Measurements from ENCODE around the gene GPR137B. TPM values are rescaled to one million over a fixed set of nuclear protein-coding genes. Genes with fewer than 3 reads are reported as not detected.

Gene GPR137B
- total and polyA plus RNA-seq, 2 donors (not counting 1 experiment from before 2014, with no cell fraction given), result 12.9 to 13.6 TPM

DNA sequence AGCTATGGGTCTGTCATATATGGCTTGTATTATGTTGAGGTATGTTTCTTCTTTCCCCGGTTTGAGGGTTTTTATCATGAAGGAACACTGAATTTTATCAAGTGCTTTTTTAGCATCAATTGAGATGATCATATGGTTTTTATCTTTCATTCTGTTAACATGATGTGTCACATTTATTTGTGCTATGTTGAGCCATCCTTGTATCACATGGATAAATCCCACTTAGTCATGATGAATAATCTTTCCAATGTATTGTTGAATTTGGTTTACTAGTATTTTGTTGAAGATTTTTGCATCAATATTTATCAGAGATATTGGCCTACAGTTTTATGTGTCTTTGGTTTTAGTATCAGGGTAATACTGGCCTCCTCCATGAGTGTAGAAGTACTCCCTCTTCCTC is 61.7 kb downstream of the GPR137B start:
- Histone ChIP-seq H3K4me2 (ENCODE audit: extremely low read depth, insufficient read depth, low read length) (no peak overlapping the region), H2AFZ (ENCODE audit: low read length) (no peak overlapping the region), H4K20me1 (ENCODE audit: control insufficient read depth, extremely low read depth, insufficient read depth, low read length) (no peaks in the 10 kb centered on the region), H3K9ac (ENCODE audit: insufficient read depth, low read length) (no peak overlapping the region), H3K4me1 (ENCODE audit: control insufficient read depth, extremely low read depth, insufficient read depth, low read length) (no peaks in the 10 kb centered on the region), H3K27me3 (ENCODE audit: control insufficient read depth, insufficient read depth, low read length) (no peaks in the 10 kb centered on the region), H3K9me3 (ENCODE audit: control insufficient read depth, insufficient read depth, low read depth, low read length) (no peaks in the 10 kb centered on the region), H3K27ac (ENCODE audit: insufficient read depth, low read length) (no peak overlapping the region), H3K36me3 (ENCODE audit: control insufficient read depth, insufficient read depth, low read length) (no peaks in the 10 kb centered on the region), H3K4me3 (replicated peaks in 1 of 4; ENCODE audit: control extremely low read depth in 1 of 4, insufficient read depth in 1 of 4, low read depth in 3 of 4, low read length in 4 of 4) (no peak overlapping the region), H3K79me2 (ENCODE audit: control insufficient read depth, insufficient read depth, low read length) (no peaks in the 10 kb centered on the region)
- TF ChIP-seq EZH2 (IDR thresholded peaks at IDR 0.05; ENCODE audit: low read length, missing control alignments), result no peak
- TF ChIP-seq, protein P1, sequence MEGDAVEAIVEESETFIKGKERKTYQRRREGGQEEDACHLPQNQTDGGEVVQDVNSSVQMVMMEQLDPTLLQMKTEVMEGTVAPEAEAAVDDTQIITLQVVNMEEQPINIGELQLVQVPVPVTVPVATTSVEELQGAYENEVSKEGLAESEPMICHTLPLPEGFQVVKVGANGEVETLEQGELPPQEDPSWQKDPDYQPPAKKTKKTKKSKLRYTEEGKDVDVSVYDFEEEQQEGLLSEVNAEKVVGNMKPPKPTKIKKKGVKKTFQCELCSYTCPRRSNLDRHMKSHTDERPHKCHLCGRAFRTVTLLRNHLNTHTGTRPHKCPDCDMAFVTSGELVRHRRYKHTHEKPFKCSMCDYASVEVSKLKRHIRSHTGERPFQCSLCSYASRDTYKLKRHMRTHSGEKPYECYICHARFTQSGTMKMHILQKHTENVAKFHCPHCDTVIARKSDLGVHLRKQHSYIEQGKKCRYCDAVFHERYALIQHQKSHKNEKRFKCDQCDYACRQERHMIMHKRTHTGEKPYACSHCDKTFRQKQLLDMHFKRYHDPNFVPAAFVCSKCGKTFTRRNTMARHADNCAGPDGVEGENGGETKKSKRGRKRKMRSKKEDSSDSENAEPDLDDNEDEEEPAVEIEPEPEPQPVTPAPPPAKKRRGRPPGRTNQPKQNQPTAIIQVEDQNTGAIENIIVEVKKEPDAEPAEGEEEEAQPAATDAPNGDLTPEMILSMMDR (conservative IDR thresholded peaks at IDR 0.05 in 1 of 2, IDR thresholded peaks at IDR 0.05 in 1 of 2; ENCODE audit: low read depth in 1 of 2, low read length in 2 of 2), result no peak
- DNase-seq (ENCODE audit: low read depth in 2 of 2), result peak in 1 of 2 donors; percentile 18

DNA sequence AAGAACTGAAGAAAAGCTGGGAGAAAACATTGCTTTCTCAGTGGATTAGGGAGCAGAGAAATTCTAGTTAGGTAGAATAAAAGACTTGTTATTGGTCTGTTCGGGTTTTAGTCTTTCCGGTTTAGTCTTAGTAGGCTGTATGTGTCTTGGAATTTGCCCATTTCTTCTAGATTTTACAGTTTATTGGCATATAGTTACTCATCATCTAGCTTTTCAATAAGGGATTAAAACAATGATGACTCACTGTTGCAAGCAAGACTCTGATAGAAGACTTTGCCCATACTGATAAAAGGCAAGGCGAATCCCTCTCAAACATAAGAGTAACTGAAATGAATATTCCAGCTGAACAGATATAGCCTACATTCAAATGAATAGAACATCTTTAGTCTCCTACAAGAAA is 62.3 kb downstream of the GPR137B start:
- Histone ChIP-seq H3K27me3 (ENCODE audit: control insufficient read depth, insufficient read depth, low read length) (no peaks in the 10 kb centered on the region), H3K9ac (ENCODE audit: insufficient read depth, low read length) (no peak overlapping the region), H3K27ac (ENCODE audit: insufficient read depth, low read length) (no peak overlapping the region), H3K4me1 (ENCODE audit: control insufficient read depth, extremely low read depth, insufficient read depth, low read length) (no peaks in the 10 kb centered on the region), H2AFZ (ENCODE audit: low read length) (no peak overlapping the region), H3K36me3 (ENCODE audit: control insufficient read depth, insufficient read depth, low read length) (no peaks in the 10 kb centered on the region), H4K20me1 (ENCODE audit: control insufficient read depth, extremely low read depth, insufficient read depth, low read length) (no peaks in the 10 kb centered on the region), H3K4me3 (replicated peaks in 1 of 4; ENCODE audit: control extremely low read depth in 1 of 4, insufficient read depth in 1 of 4, low read depth in 3 of 4, low read length in 4 of 4) (no peak overlapping the region), H3K79me2 (ENCODE audit: control insufficient read depth, insufficient read depth, low read length) (no peaks in the 10 kb centered on the region), H3K4me2 (ENCODE audit: extremely low read depth, insufficient read depth, low read length) (no peak overlapping the region), H3K9me3 (ENCODE audit: control insufficient read depth, insufficient read depth, low read depth, low read length) (no peaks in the 10 kb centered on the region)
- TF ChIP-seq EZH2 (IDR thresholded peaks at IDR 0.05; ENCODE audit: low read length, missing control alignments), result no peak
- TF ChIP-seq, protein P1 (conservative IDR thresholded peaks at IDR 0.05 in 1 of 2, IDR thresholded peaks at IDR 0.05 in 1 of 2; ENCODE audit: low read depth in 1 of 2, low read length in 2 of 2), result no peak
- no peak for DNase-seq (ENCODE audit: low read depth in 2 of 2)

DNA sequence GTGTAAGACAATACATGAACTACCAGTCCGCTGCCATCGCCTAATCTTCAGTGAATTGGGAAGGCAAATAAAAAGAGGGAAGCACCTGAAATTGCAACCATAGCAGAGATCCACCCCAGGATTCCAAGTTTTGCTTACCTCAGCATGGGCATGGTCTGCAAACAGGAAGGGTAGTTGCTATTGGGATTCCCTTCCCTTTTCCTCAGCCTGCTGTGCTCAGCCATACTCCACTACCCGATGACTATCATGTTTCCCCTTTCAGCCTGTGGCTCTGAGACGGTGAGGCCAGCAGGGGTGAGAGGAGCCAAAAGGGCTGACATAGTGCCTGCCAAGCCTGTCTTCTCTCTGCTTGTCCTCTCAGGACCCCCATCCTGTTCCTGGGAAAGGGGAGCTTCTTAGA is 64.2 kb downstream of the GPR137B start:
- H3K36me3 ChIP-seq (ENCODE audit: control insufficient read depth, insufficient read depth, low read length), result no peaks in the 10 kb centered on the region
- TF ChIP-seq, protein P1 (conservative IDR thresholded peaks at IDR 0.05 in 1 of 2, IDR thresholded peaks at IDR 0.05 in 1 of 2; ENCODE audit: low read depth in 1 of 2, low read length in 2 of 2), result no peak
- TF ChIP-seq EZH2 (IDR thresholded peaks at IDR 0.05; ENCODE audit: low read length, missing control alignments), result no peak
- no peaks in the 10 kb centered on the region for H3K9me3 ChIP-seq (ENCODE audit: control insufficient read depth, insufficient read depth, low read depth, low read length)
- H4K20me1 ChIP-seq (ENCODE audit: control insufficient read depth, extremely low read depth, insufficient read depth, low read length), result no peaks in the 10 kb centered on the region
- no peak overlapping the region for H3K9ac ChIP-seq (ENCODE audit: insufficient read depth, low read length)
- H3K4me2 ChIP-seq (ENCODE audit: extremely low read depth, insufficient read depth, low read length), result no peak overlapping the region
- H3K79me2 ChIP-seq (ENCODE audit: control insufficient read depth, insufficient read depth, low read length), result no peaks in the 10 kb centered on the region
- H2AFZ ChIP-seq (ENCODE audit: low read length), result no peak overlapping the region
- no peaks in the 10 kb centered on the region for H3K27me3 ChIP-seq (ENCODE audit: control insufficient read depth, insufficient read depth, low read length)
- H3K4me3 ChIP-seq (replicated peaks in 1 of 4; ENCODE audit: control extremely low read depth in 1 of 4, insufficient read depth in 1 of 4, low read depth in 3 of 4, low read length in 4 of 4), result no peak overlapping the region
- no peaks in the 10 kb centered on the region for H3K4me1 ChIP-seq (ENCODE audit: control insufficient read depth, extremely low read depth, insufficient read depth, low read length)
- no peak for DNase-seq (ENCODE audit: low read depth in 2 of 2)
- no peak overlapping the region for H3K27ac ChIP-seq (ENCODE audit: insufficient read depth, low read length)

Data from fibroblast of lung (primary cell).